ENCODE measurements around the gene HSPA4L.

Gene HSPA4L

DNA sequence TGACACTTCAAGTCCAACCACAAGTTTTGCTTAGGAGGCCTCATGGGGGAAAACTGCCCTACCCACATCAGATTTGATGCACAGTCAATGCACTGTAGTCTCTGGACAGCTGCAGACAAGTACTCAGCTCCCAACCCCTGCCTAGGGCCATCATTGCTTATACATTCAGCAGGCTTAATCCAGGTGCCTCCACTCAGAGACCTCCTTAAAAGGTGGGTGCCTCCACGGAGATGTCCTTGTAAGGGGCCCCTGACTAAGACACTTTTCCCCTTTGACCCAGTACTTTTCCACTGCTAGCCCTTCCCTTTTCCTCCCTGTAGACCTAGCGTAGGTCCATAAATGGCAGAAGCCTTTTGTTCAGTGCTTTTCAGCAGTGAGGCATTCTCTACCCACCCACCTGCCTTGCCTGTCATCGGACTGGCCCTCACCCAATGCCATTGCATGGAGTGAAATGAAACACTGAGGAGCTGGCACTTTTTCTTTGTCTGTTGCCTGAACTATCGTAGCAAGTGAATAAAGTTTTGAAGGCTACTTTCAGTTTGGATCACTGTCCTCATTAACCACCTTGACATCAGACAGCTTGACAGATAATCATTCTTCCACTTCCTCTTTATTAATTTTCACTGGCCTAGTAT, 74.8 kb downstream of the HSPA4L start:
- no peak for DNase-seq (ENCODE audit: low read depth in 2 of 2, low spot score in 1 of 2)

DNA sequence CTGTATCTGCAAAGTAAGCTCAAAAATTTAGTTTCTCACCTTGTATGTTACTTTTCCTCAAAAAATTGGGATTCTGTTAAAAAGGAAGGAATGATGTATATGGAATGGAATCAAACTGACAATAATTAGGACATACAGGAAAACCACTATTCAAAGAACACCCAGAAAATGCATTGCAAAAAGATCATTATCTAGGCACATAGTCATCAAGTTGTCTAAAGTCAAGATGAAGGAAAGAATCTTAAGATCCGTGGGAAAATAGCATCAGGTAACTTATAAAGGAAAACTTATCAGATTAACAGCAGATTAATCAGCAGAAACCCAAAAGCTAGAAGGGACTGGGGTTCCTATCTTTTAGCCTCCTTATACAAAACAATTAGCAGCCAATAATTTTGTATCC, 75.5 kb downstream of the HSPA4L start:
- no peak for DNase-seq (ENCODE audit: low read depth in 2 of 2, low spot score in 1 of 2)

DNA sequence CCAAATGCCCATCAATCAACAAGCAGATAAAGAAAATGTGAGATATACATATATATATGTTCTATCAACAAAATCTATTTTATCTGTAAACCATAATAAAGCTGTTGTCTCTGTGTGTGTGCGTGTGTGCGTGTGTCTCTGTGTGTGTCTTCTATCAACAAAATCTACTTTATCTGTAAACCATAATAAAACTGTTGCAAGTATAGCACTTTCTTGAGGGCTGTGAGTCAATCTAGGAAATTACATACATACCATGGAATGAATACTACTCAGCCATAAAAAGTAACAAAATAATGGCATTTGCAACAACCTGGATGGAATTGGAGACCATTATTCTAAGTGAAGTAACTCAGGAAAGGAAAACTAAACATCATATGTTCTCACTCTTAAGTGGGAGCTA, 86.1 kb downstream of the HSPA4L start:
- no peak for DNase-seq (ENCODE audit: low read depth in 2 of 2, low spot score in 1 of 2)

DNA sequence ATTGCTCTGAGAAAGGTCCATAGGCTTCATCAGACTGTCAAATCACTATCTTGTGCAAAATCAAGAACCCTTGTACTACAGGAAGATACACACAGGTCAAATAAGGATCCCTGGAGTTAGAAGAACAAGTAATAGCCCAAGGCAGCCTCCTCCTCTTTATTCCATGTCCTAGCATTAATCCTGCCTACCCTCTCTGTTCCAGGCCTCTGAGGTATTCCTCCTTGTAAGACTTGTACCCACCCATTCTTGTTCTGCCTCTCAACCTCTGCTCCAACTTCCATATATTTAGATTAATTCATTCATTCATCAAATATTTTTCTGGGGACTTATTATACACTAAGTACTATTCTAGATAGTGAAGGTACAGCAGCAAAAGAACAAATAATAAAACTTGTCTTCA, 88.2 kb downstream of the HSPA4L start:
- no peak for DNase-seq (ENCODE audit: low read depth in 2 of 2, low spot score in 1 of 2)

DNA sequence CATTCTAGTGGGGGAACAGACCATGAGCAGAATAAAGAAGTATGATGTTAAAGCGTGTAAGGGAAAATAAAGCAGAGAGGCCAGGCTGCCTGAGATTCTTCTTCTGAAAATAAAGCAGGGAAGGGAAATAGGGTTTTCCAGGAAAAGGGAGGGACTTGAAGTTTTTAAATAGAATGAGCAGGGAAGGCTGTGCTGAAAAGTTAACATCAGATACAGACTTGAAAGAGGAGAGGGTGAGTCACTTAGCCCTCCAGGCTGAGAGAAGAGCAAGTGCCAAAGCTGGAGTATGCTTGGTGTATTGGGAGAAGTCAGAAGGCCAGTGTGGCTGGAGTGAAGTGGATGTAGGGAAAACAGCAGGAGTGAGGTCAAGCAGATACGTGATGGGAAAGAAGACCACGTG, 88.6 kb downstream of the HSPA4L start:
- DNase-seq (ENCODE audit: low read depth in 2 of 2, low spot score in 1 of 2) = no peak

DNA sequence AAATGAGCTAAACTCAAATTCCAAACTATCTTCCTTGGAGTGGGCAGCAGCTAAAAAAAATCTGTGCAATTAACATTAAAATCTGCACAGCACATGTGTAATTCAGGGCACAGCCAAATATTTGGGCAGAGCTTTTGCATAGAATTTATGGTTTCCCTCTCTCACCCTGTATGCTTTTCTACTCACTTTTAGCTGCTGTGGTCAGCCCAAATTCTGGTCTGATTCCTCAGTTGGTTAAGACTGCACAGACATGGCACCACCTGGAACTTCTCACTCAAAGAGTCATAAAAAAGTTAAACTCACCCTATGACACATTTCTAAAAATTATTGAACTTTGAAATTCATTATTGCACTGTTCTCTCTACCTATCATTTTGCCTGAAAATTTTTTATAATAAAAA, 93.7 kb downstream of the HSPA4L start:
- DNase-seq (ENCODE audit: low read depth in 2 of 2, low spot score in 1 of 2) = no peak

DNA sequence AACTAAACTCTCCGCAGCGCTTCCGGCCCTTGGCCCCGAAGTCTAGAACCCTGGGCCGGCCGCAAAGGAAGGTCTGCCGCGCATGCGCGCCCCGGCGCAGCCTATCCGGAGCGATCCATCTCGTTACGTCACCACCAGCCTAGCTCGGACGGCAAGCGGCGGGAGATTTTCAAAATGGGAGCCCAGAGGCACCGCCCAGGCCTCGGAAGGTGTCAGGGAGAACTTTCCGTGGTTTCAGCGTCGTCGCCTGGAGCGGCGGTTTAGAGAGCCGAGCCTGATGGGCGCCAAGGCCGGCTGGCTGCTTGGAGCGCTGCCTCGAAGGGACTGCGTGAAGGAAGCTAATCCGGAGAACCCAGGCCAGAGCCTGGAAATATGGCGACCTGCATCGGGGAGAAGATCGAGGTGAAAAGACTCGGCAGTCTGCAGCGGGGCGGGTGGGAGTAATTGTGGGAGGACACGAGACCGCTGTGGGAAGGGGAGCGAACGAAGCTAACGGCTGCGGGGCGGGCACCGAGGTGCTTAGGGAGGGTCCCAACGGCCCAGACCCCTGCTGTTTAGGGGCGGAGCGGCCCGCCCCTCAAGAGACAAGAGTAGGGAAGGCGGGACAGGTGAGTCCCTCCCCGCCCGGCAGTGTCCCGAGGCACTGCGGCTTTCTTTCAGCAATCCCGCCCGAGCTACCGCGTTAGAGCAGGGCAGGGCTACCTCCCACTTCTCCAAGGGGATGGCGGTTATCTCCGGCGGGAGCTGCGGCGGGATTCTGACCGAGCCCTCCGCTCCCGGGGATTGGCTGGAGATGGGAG, 98.8 kb downstream of the HSPA4L start, which contains the start of gene PLK4:
Gene PLK4, plus strand, starts transcription at position 131 of the 800 bp plus-strand sequence. Its CDS starts 242 bp downstream, at position 373.
- DNase-seq (ENCODE audit: low read depth in 2 of 2, low spot score in 1 of 2) = peak; percentile 76 to 90

DNA sequence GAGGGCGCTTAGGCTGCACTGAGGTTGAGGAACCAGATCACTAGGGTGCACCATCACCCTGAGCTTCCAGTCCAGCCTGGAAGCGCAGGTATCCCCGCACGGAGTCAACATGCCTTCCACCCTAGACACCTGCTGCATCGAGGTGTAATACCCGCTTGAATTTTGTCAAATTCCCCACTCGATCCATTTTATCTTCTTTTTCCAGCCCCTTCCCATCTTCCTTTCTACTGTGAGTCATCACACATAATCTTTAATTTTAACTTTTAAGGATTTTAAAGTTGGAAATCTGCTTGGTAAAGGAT, 99.4 kb downstream of the HSPA4L start:
- no peak for DNase-seq (ENCODE audit: low read depth in 2 of 2, low spot score in 1 of 2)

DNA sequence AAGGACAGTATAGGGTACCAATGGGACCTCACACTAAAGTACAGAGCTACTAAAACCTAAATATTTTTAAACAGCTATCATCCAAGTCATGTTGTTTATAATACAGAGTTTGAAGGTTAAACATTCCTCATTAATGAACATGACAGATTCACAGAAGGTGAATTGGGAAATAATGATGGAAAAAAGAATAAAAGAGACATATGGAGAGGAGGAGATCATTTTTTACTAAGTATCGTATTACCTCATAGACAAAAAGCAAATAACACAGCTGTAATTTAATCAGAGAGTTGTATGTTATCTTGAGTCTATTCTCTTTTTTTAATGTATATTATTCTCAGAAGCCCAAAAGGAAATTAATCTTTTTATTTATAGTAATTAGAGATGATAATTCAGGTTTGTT, 106.4 kb downstream of the HSPA4L start:
- DNase-seq (ENCODE audit: low read depth in 2 of 2, low spot score in 1 of 2) = no peak

DNA sequence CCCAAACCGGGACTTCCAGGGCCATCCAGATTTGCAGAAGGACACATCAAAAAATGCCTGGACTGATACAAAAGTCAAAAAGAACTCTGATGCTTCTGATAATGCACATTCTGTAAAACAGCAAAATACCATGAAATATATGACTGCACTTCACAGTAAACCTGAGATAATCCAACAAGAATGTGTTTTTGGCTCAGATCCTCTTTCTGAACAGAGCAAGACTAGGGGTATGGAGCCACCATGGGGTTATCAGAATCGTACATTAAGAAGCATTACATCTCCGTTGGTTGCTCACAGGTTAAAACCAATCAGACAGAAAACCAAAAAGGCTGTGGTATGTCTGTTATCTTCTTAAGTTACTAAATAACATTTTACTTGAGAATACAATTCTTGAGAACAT, 107.8 kb downstream of the HSPA4L start:
- no peak for DNase-seq (ENCODE audit: low read depth in 2 of 2, low spot score in 1 of 2)

Measured in stimulated activated CD8-positive, alpha-beta memory T cell treated with anti-CD3 and anti-CD28 coated beads, Interleukin-4, amount 100 ng/mL, for 4 hours (primary cell).